ENCODE data around the gene ZC3HAV1. TPM values are rescaled to one million over a fixed set of nuclear protein-coding genes. Genes with fewer than 3 reads are reported as not detected.

ZC3HAV1 gene
- total and polyA plus RNA-seq, 9 of the 15 experiments (the other 6 are each of a cell fraction or from before 2014, with no cell fraction given) = 11.9 to 40.5 (median 23.9) TPM

DNA sequence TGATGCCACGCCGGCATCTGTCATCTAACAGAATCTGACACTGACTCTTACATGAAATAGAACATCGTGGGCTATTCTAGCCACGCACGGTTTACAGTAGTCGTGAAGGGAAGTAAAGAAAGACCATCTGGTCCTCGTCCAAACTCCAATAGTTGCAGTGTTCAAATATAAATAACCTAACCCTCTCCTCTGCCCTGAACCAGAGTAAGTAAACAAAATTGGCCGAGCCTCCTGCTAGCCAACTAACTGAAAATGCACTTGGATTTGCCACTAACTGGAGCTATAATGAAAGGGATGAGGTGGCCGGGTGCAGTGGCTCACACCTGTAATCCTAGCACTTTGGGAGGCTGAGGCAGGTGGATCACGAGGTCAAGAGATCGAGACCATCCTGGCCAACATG, 44.2 kb downstream of the ZC3HAV1 start:
- peaks cover 89% of the 10 kb centered on the region for H3K36me3 ChIP-seq (ENCODE audit: control insufficient read depth, insufficient read depth, low read length)
- in situ Hi-C loops (cut with MboI) = no loop called here

More for the DNA sequence above, 44.2 kb downstream of the ZC3HAV1 start:
- Histone ChIP-seq H3K79me2 (ENCODE audit: control insufficient read depth, insufficient read depth, low read length) (no peaks in the 10 kb centered on the region), H2AFZ (ENCODE audit: low read depth, low read length) (no peak overlapping the region), H3K4me2 (ENCODE audit: insufficient read depth, low read length) (no peak overlapping the region), H3K4me3 (no peak overlapping the region), H3K9ac (ENCODE audit: insufficient read depth in 1 of 2, low read depth in 2 of 2, low read length in 2 of 2) (no peak overlapping the region), H3K27ac (ENCODE audit: extremely low read depth, low read depth, low read length) (no peak overlapping the region), H3K27me3 (ENCODE audit: control insufficient read depth in 2 of 2, insufficient read depth in 2 of 2, low read length in 2 of 2) (no peaks in the 10 kb centered on the region), H4K20me1 (replicated peaks; ENCODE audit: control insufficient read depth, insufficient read depth, low read length) (no peaks in the 10 kb centered on the region), H3K9me3 (replicated peaks; ENCODE audit: control insufficient read depth, insufficient read depth, low read depth, low read length) (no peaks in the 10 kb centered on the region), H3K9me1 (ENCODE audit: control insufficient read depth, insufficient read depth, low read length) (no peaks in the 10 kb centered on the region), H3K4me1 (replicated peaks in 1 of 2; ENCODE audit: control insufficient read depth in 2 of 2, insufficient read depth in 2 of 2, low read length in 2 of 2) (no peaks in the 10 kb centered on the region)
- BruUV-seq (replicated peaks) = no TSS peak
- ATAC-seq (no peak), DNase-seq (ENCODE audit: extremely low read depth in 1 of 4, low spot score in 3 of 4) (no peak), FAIRE-seq (no peak)
- WGBS (ENCODE audit: insufficient coverage, low coverage, missing lambda C conversion rate) = 78% methylated on average over 11 of the region's 11 CpGs
- CTCF ChIA-PET (ENCODE audit: low intra/inter-chr PET ratio) = no interaction called here
- intact Hi-C loops (cut with micrococcal nuclease) = no loop called here
- POLR2A ChIA-PET = interaction anchor here (0.6 to 2.2 kb wide), 4 partner anchors 9 to 328 kb away, joined by 3 to 9 read pairs (median 4); no protein-coding TSS in a partner anchor
- TF ChIP-seq MCM2 (IDR thresholded peaks at IDR 0.05; ENCODE audit: low read depth) (no peak), SREBF1 (IDR thresholded peaks at IDR 0.05; ENCODE audit: borderline replicate concordance, low read depth, low read length) (no peak), PCBP1 (IDR thresholded peaks at IDR 0.05; ENCODE audit: low read depth, low read length, poor library complexity, severe bottlenecking) (no peak), POLR2H (tag; IDR thresholded peaks at IDR 0.05; ENCODE audit: low read depth) (0 out of 2 replicates have a peak, but pooled peaks have one; percentile 10), POLR2A (conservative IDR thresholded peaks at IDR 0.05) (0 out of 2 replicates have a peak, but pooled peaks have one; percentile 15), ZNF324 (CRISPR knock-in tag; IDR thresholded peaks at IDR 0.05) (no peak), ZNF274 (IDR thresholded peaks at IDR 0.05; ENCODE audit: borderline replicate concordance, low read depth, low read length) (no peak), ELF1 (tag; IDR thresholded peaks at IDR 0.05) (no peak), MTA3 (IDR thresholded peaks at IDR 0.05; ENCODE audit: borderline replicate concordance) (no peak), SNAPC5 (CRISPR knock-in tag; IDR thresholded peaks at IDR 0.05) (no peak), ADNP (tag; IDR thresholded peaks at IDR 0.05) (no peak), SMC3 (conservative IDR thresholded peaks at IDR 0.05; ENCODE audit: insufficient read depth, low read depth, low read length) (no peak), FOXP1 (CRISPR knock-in tag; IDR thresholded peaks at IDR 0.05) (no peak), SMAD2 (IDR thresholded peaks at IDR 0.05; ENCODE audit: low read depth, low read length) (no peak), FOXM1 (IDR thresholded peaks at IDR 0.05; ENCODE audit: low read depth) (no peak), FOXM1 (CRISPR knock-in tag; IDR thresholded peaks at IDR 0.05; ENCODE audit: low read depth) (no peak)
- TF ChIP-seq, protein P1, sequence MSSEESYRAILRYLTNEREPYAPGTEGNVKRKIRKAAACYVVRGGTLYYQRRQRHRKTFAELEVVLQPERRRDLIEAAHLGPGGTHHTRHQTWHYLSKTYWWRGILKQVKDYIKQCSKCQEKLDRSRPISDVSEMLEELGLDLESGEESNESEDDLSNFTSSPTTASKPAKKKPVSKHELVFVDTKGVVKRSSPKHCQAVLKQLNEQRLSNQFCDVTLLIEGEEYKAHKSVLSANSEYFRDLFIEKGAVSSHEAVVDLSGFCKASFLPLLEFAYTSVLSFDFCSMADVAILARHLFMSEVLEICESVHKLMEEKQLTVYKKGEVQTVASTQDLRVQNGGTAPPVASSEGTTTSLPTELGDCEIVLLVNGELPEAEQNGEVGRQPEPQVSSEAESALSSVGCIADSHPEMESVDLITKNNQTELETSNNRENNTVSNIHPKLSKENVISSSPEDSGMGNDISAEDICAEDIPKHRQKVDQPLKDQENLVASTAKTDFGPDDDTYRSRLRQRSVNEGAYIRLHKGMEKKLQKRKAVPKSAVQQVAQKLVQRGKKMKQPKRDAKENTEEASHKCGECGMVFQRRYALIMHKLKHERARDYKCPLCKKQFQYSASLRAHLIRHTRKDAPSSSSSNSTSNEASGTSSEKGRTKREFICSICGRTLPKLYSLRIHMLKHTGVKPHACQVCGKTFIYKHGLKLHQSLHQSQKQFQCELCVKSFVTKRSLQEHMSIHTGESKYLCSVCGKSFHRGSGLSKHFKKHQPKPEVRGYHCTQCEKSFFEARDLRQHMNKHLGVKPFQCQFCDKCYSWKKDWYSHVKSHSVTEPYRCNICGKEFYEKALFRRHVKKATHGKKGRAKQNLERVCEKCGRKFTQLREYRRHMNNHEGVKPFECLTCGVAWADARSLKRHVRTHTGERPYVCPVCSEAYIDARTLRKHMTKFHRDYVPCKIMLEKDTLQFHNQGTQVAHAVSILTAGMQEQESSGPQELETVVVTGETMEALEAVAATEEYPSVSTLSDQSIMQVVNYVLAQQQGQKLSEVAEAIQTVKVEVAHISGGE (CRISPR knock-in tag; IDR thresholded peaks at IDR 0.05) = no peak

Measured in K562 (cell line).